ENCODE measurements around the gene PAX3. TPM values are rescaled to one million over a fixed set of nuclear protein-coding genes. Genes with fewer than 3 reads are reported as not detected.

The PAX3 gene
- polyA plus RNA-seq, 3 donors = not detected

GRCh38 chr2:222330910-222331309 is 32.1 kb upstream of the PAX3 start:
- intact Hi-C loops (cut with micrococcal nuclease) = no loop called here
- Histone ChIP-seq H3K4me1 (ENCODE audit: control insufficient read depth in 1 of 2, insufficient read depth in 2 of 2, low read length in 2 of 2) (peaks cover 5 to 12% of the 10 kb centered on the region in 2 donors), H3K9ac (ENCODE audit: insufficient read depth, low read length, poor library complexity, severe bottlenecking) (no peak overlapping the region), H3K79me2 (ENCODE audit: insufficient read depth, low read length) (no peaks in the 10 kb centered on the region), H3K4me3 (replicated peaks in 1 of 3; ENCODE audit: low read depth in 2 of 3, low read length in 3 of 3) (no peak overlapping the region), H3K9me3 (replicated peaks in 1 of 2; ENCODE audit: control insufficient read depth in 1 of 2, insufficient read depth in 1 of 2, low read length in 2 of 2) (peaks cover 9 to 10% of the 10 kb centered on the region in 2 donors), H3K27ac (ENCODE audit: low read depth in 1 of 2, low read length in 2 of 2) (no peak overlapping the region), H3K36me3 (replicated peaks in 1 of 2; ENCODE audit: control insufficient read depth in 1 of 2, insufficient read depth in 2 of 2, low read length in 2 of 2) (no peaks in the 10 kb centered on the region), H4K20me1 (ENCODE audit: insufficient read depth, low read length) (no peaks in the 10 kb centered on the region), H3K27me3 (ENCODE audit: control insufficient read depth in 2 of 2, insufficient read depth in 2 of 2, low read length in 2 of 2) (peaks cover 3 to 9% of the 10 kb centered on the region in 2 donors), H3K4me2 (replicated peaks; ENCODE audit: extremely low read depth, low read length, poor library complexity, severe bottlenecking) (no peak overlapping the region), H2AFZ (ENCODE audit: insufficient read depth, low read depth, low read length, poor library complexity, severe bottlenecking) (no peak overlapping the region)
- WGBS (ENCODE audit: insufficient coverage) = no CpG with 5 or more reads among the region's 4 CpGs
- Mint-ChIP-seq H3K4me1 (peaks cover 12% of the 10 kb centered on the region), H3K4me3 (no peak overlapping the region), H3K27ac (no peak overlapping the region), H3K27me3 (ENCODE audit: low read depth in 3 of 3) (peaks cover 2 to 6% (median 5%) of the 10 kb centered on the region in 3 donors), H3K36me3 (peaks cover 4 to 7% of the 10 kb centered on the region in 2 donors), H3K9me3 (peaks cover 14 to 28% (median 24%) of the 10 kb centered on the region in 7 donors)
- TF ChIP-seq, protein P1, sequence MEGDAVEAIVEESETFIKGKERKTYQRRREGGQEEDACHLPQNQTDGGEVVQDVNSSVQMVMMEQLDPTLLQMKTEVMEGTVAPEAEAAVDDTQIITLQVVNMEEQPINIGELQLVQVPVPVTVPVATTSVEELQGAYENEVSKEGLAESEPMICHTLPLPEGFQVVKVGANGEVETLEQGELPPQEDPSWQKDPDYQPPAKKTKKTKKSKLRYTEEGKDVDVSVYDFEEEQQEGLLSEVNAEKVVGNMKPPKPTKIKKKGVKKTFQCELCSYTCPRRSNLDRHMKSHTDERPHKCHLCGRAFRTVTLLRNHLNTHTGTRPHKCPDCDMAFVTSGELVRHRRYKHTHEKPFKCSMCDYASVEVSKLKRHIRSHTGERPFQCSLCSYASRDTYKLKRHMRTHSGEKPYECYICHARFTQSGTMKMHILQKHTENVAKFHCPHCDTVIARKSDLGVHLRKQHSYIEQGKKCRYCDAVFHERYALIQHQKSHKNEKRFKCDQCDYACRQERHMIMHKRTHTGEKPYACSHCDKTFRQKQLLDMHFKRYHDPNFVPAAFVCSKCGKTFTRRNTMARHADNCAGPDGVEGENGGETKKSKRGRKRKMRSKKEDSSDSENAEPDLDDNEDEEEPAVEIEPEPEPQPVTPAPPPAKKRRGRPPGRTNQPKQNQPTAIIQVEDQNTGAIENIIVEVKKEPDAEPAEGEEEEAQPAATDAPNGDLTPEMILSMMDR (IDR thresholded peaks at IDR 0.05) = no peak
- DNase-seq = no peak

GRCh38 chr2:222322236-222322635 is 23.4 kb upstream of the PAX3 start:
- Histone ChIP-seq H3K79me2 (ENCODE audit: insufficient read depth, low read length) (no peaks in the 10 kb centered on the region), H4K20me1 (ENCODE audit: insufficient read depth, low read length) (no peaks in the 10 kb centered on the region), H3K9me3 (replicated peaks in 1 of 2; ENCODE audit: control insufficient read depth in 1 of 2, insufficient read depth in 1 of 2, low read length in 2 of 2) (peaks cover 0 to 5% of the 10 kb centered on the region in 2 donors), H3K27ac (ENCODE audit: low read depth in 1 of 2, low read length in 2 of 2) (no peak overlapping the region), H3K27me3 (ENCODE audit: control insufficient read depth in 2 of 2, insufficient read depth in 2 of 2, low read length in 2 of 2) (peaks cover 45 to 74% of the 10 kb centered on the region in 2 donors), H3K4me2 (replicated peaks; ENCODE audit: extremely low read depth, low read length, poor library complexity, severe bottlenecking) (no peak overlapping the region), H2AFZ (ENCODE audit: insufficient read depth, low read depth, low read length, poor library complexity, severe bottlenecking) (no peak overlapping the region), H3K36me3 (replicated peaks in 1 of 2; ENCODE audit: control insufficient read depth in 1 of 2, insufficient read depth in 2 of 2, low read length in 2 of 2) (no peaks in the 10 kb centered on the region), H3K4me1 (ENCODE audit: control insufficient read depth in 1 of 2, insufficient read depth in 2 of 2, low read length in 2 of 2) (peaks cover 14 to 27% of the 10 kb centered on the region in 2 donors), H3K9ac (ENCODE audit: insufficient read depth, low read length, poor library complexity, severe bottlenecking) (no peak overlapping the region), H3K4me3 (replicated peaks in 1 of 3; ENCODE audit: low read depth in 2 of 3, low read length in 3 of 3) (no peak overlapping the region)
- peaks cover 0 to 12% (median 7%) of the 10 kb centered on the region in 7 donors for H3K9me3 Mint-ChIP-seq
- DNase-seq = no peak
- no peak overlapping the region for H3K4me3 Mint-ChIP-seq
- H3K27me3 Mint-ChIP-seq (ENCODE audit: low read depth in 3 of 3) = peaks cover 42 to 62% (median 48%) of the 10 kb centered on the region in 3 donors
- TF ChIP-seq, protein P1 (IDR thresholded peaks at IDR 0.05) = no peak
- H3K36me3 Mint-ChIP-seq = peaks cover 8 to 11% of the 10 kb centered on the region in 2 donors
- intact Hi-C loops (cut with micrococcal nuclease) = no loop called here
- H3K27ac Mint-ChIP-seq = no peak overlapping the region
- peaks cover 16% of the 10 kb centered on the region for H3K4me1 Mint-ChIP-seq

Data from CD14-positive monocyte (primary cell).